Neural cell (in vitro differentiated cells): ENCODE results near the gene SNAP25. TPM values are rescaled to one million over a fixed set of nuclear protein-coding genes. Genes with fewer than 3 reads are reported as not detected.

Source experiments
- H2AFZ ChIP-seq: fragments of 200-600, 300-800 bp; sonication (generic), shearing (Covaris generic); 2 replicates; pipeline ENCODE4 v1.6.0; 2014; ENCODE audit warnings: low read depth, mild to moderate bottlenecking, antibody characterized with exemption, low read length, moderate library complexity
- H3F3A ChIP-seq: fragments of 200-600 bp; shearing (Covaris generic); 2 replicates; pipeline ENCODE4 v1.6.1; 2016; ENCODE audit warnings: mild to moderate bottlenecking, moderate library complexity, mixed read lengths, antibody characterized with exemption, low read length; ENCODE audit not compliant: insufficient read depth, poor library complexity, severe bottlenecking
- H3K27ac ChIP-seq: fragments of 200-600, 300-800 bp; sonication (generic), shearing (Covaris generic); 2 replicates; pipeline ENCODE4 v1.5.1; 2014; ENCODE audit warnings: mild to moderate bottlenecking, low read length, moderate library complexity
- H3K27me3 ChIP-seq: fragments of 300-800, 200-600 bp; sonication (generic), shearing (Covaris generic); 2 replicates; pipeline ENCODE4 v1.6.0; 2014; ENCODE audit warnings: mild to moderate bottlenecking, low read depth, low read length, moderate library complexity; ENCODE audit not compliant: insufficient read depth
- H3K36me3 ChIP-seq: fragments of 300-800, 200-600 bp; sonication (generic), shearing (Covaris generic); 2 replicates; pipeline ENCODE4 v1.5.1; 2014; ENCODE audit warnings: mild to moderate bottlenecking, antibody characterized with exemption, low read length, moderate library complexity; ENCODE audit not compliant: insufficient read depth
- H3K4me2 ChIP-seq: fragments of 300-800, 200-600 bp; sonication (generic), shearing (Covaris generic); 2 replicates; pipeline ENCODE4 v1.6.0; 2014; ENCODE audit warnings: mild to moderate bottlenecking, low read length
- H3K4me3 ChIP-seq: fragments of 300-800, 200-600 bp; sonication (generic), shearing (Covaris generic); 2 replicates; pipeline ENCODE4 v1.5.1; 2014; ENCODE audit warnings: mild to moderate bottlenecking, low read length, moderate library complexity
- H3K79me2 ChIP-seq: fragments of 200-600 bp; shearing (Covaris generic); replicated peaks from 2 replicates; pipeline ENCODE4 v1.6.0; 2014; ENCODE audit warnings: mild to moderate bottlenecking, low read length, moderate library complexity; ENCODE audit not compliant: insufficient read depth
- H3K9ac ChIP-seq: fragments of 300-800, 200-600 bp; sonication (generic), shearing (Covaris generic); 2 replicates; pipeline ENCODE4 v1.6.1; 2016; ENCODE audit warnings: mild to moderate bottlenecking, low read length, mixed read lengths
- H3K9me2 ChIP-seq: fragments of 200-600 bp; shearing (Covaris generic); 2 replicates; pipeline ENCODE4 v1.6.1; 2016; ENCODE audit warnings: mild to moderate bottlenecking, low read length, mixed read lengths; ENCODE audit not compliant: insufficient read depth
- H3K9me3 ChIP-seq: fragments of 200-600, 300-800 bp; sonication (generic), shearing (Covaris generic); 2 replicates; pipeline ENCODE4 v1.6.1; 2016; ENCODE audit warnings: mild to moderate bottlenecking, mixed run types, low read length, moderate library complexity, mixed read lengths
- H4K20me1 ChIP-seq: fragments of 200-600 bp; shearing (Covaris generic); 2 replicates; pipeline ENCODE4 v1.6.1; 2016; ENCODE audit warnings: mild to moderate bottlenecking, mixed run types; ENCODE audit not compliant: insufficient read depth
- CTCF ChIP-seq: fragments of 450-650 bp; IDR thresholded peaks from 2 replicates; pipeline ENCODE4 v1.5.1; 2014; ENCODE audit warnings: antibody characterized with exemption, mild to moderate bottlenecking, moderate library complexity; ENCODE audit not compliant: poor library complexity, severe bottlenecking
- EP300 ChIP-seq: fragments of 450-650 bp; conservative IDR thresholded peaks from 2 replicates; pipeline ENCODE4 v1.6.1; 2014; ENCODE audit warnings: antibody characterized with exemption, mild to moderate bottlenecking, moderate library complexity; ENCODE audit not compliant: poor library complexity, severe bottlenecking
- EZH2 ChIP-seq: fragments of 200-600, 300-800 bp; shearing (Covaris generic), sonication (generic); IDR thresholded peaks from 2 replicates; pipeline ENCODE4 v1.6.1; 2014; ENCODE audit warnings: antibody characterized with exemption, low read length, borderline replicate concordance, mild to moderate bottlenecking; ENCODE audit not compliant: insufficient read depth, poor library complexity, severe bottlenecking
- MXI1 ChIP-seq: fragments of 450-650 bp; conservative IDR thresholded peaks from 2 replicates; pipeline ENCODE4 v1.6.1; 2014; ENCODE audit warnings: antibody characterized with exemption, mild to moderate bottlenecking; ENCODE audit not compliant: poor library complexity, severe bottlenecking
- POLR2AphosphoS5 ChIP-seq: IDR thresholded peaks from 2 replicates; pipeline ENCODE4 v1.6.1; 2012
- RAD21 ChIP-seq: fragments of 450-650 bp; conservative IDR thresholded peaks from 2 replicates; pipeline ENCODE4 v1.6.1; 2014; ENCODE audit warnings: antibody characterized with exemption, mild to moderate bottlenecking, moderate library complexity
- REST ChIP-seq: IDR thresholded peaks from 2 replicates; pipeline ENCODE4 v1.6.1; 2012; ENCODE audit warnings: borderline replicate concordance
- SMC3 ChIP-seq: fragments of 450-650 bp; conservative IDR thresholded peaks from 2 replicates; pipeline ENCODE4 v1.6.1; 2014; ENCODE audit warnings: antibody characterized with exemption, mild to moderate bottlenecking, moderate library complexity; ENCODE audit not compliant: poor library complexity
- TAF1 ChIP-seq: IDR thresholded peaks from 2 replicates; pipeline ENCODE4 v1.6.1; 2012; ENCODE audit warnings: low read depth
- polyA plus RNA-seq: library from polyadenylated mRNA; depleted of rRNA; stranded (reverse); fragments of >200 nt; gene quantifications from 2 replicates; pipeline ENCODE4 v1.2.3, GENCODE V29; 2014

Gene SNAP25
- polyA plus RNA-seq, 1 donor from 2014 or later = 139 TPM

GRCh38 chr20:10329387-10330005, 110.9 kb downstream of the SNAP25 start:
- H3K9me2 ChIP-seq = no peaks in the 10 kb centered on the region
- H4K20me1 ChIP-seq = no peaks in the 10 kb centered on the region
- H3K9ac ChIP-seq = no peak overlapping the region
- no peak overlapping the region for H3K4me2 ChIP-seq
- H3F3A ChIP-seq = no peaks in the 10 kb centered on the region
- TF ChIP-seq CTCF (no peak), RAD21 (no peak), SMC3 (no peak), POLR2AphosphoS5 (no peak), EZH2 (no peak), MXI1 (no peak), TAF1 (no peak), REST (no peak), EP300 (no peak)
- H3K9me3 ChIP-seq = no peaks in the 10 kb centered on the region
- no peak overlapping the region for H3K27ac ChIP-seq
- no peak overlapping the region for H2AFZ ChIP-seq
- H3K27me3 ChIP-seq = no peaks in the 10 kb centered on the region
- no peaks in the 10 kb centered on the region for H3K79me2 ChIP-seq
- H3K36me3 ChIP-seq = no peaks in the 10 kb centered on the region
- H3K4me3 ChIP-seq = no peak overlapping the region

- Histone ChIP-seq H2AFZ (no peak overlapping the region), H4K20me1 (no peaks in the 10 kb centered on the region), H3K27ac (no peak overlapping the region), H3K79me2 (no peaks in the 10 kb centered on the region), H3F3A (no peaks in the 10 kb centered on the region), H3K9me3 (no peaks in the 10 kb centered on the region), H3K4me3 (no peak overlapping the region), H3K36me3 (no peaks in the 10 kb centered on the region), H3K27me3 (no peaks in the 10 kb centered on the region), H3K9me2 (no peaks in the 10 kb centered on the region), H3K9ac (no peak overlapping the region), H3K4me2 (no peak overlapping the region)
- TF ChIP-seq REST (no peak), CTCF (no peak), TAF1 (no peak), RAD21 (no peak), MXI1 (no peak), POLR2AphosphoS5 (no peak), EP300 (no peak), SMC3 (no peak), EZH2 (no peak)
Measured at GRCh38 chr20:10330071-10330470, 111.4 kb downstream of the SNAP25 start.
